B cell (primary cell): ENCODE measurements around the gene COL5A3. TPM values are rescaled to one million over a fixed set of nuclear protein-coding genes. Genes with fewer than 3 reads are reported as not detected.

Experiments
- ATAC-seq: fragments of 200-7000 bp; cut with Tn5 transposase; one replicate; pipeline ENCODE4 v1.10.0; 2021; ENCODE audit warnings: low read depth, mild to moderate bottlenecking, moderate number of reproducible peaks, moderate library complexity
- CTCF ChIA-PET: fragments of 350-600 bp; sonication (Branson Sonifier 250); formaldehyde crosslinking; loops from one replicate; lab custom pipeline; 2021; ENCODE audit warnings: antibody characterized with exemption, inconsistent platforms; lab: Charles Lee
- POLR2A ChIA-PET: fragments of 350-600 bp; sonication (Branson Sonifier 250); formaldehyde crosslinking; loops from one replicate; lab custom pipeline; 2021; ENCODE audit warnings: antibody characterized with exemption; lab: Charles Lee
- DNase-seq: peaks from one replicate; pipeline ENCODE4 v3.0.0; 2013
- H2AFZ ChIP-seq: 2 replicates; pipeline ENCODE4 v1.6.1; 2012; ENCODE audit warnings: mild to moderate bottlenecking, low read depth, low read length; ENCODE audit not compliant: insufficient read depth, poor library complexity, severe bottlenecking
- H3K27ac ChIP-seq, 2 donors: 1 replicate in 1 of 2; 2 replicates in 1 of 2; pipeline ENCODE4 v1.5.1; 2012 to 2013; ENCODE audit warnings: low read length in 2 of 2, mild to moderate bottlenecking in 2 of 2, moderate library complexity in 1 of 2
- H3K27me3 ChIP-seq, 4 experiments: fragments of 200-600 bp in 1 of 4; sonication (generic) in 1 of 4; replicated peaks in 1 of 4; 1 replicate in 2 of 4; 2 replicates in 2 of 4; pipeline versions ENCODE4 v1.6.1 to v1.7.0; 2013 to 2016; ENCODE audit warnings: low read length in 3 of 4, mild to moderate bottlenecking in 2 of 4, mixed read lengths in 1 of 4, moderate library complexity in 1 of 4; ENCODE audit not compliant: insufficient read depth in 4 of 4, control insufficient read depth in 3 of 4; ENCODE audit errors: control extremely low read depth in 1 of 4
- H3K36me3 ChIP-seq, 2 experiments: replicated peaks in 1 of 2; 1 replicate in 1 of 2; 2 replicates in 1 of 2; pipeline versions ENCODE4 v1.6.1 to v1.7.1; 2013; ENCODE audit warnings: low read length in 1 of 2; ENCODE audit not compliant: insufficient read depth in 2 of 2, control insufficient read depth in 1 of 2; ENCODE audit errors: control extremely low read depth in 1 of 2, extremely low read depth in 1 of 2
- H3K4me1 ChIP-seq, 2 donors: fragments of 200-600 bp in 1 of 2; sonication (generic) in 1 of 2; 1 replicate in 1 of 2; 2 replicates in 1 of 2; pipeline versions ENCODE4 v1.5.1 to v1.6.1; 2013 to 2017; ENCODE audit warnings: low read length in 2 of 2; ENCODE audit not compliant: control insufficient read depth in 2 of 2, insufficient read depth in 2 of 2
- H3K4me2 ChIP-seq: replicated peaks from 2 replicates; pipeline ENCODE3; 2012; ENCODE audit warnings: mild to moderate bottlenecking, low read depth, low read length; ENCODE audit not compliant: poor library complexity, severe bottlenecking
- H3K4me3 ChIP-seq, 5 experiments: fragments of 200-600 bp in 1 of 5; sonication (generic) in 1 of 5; 1 replicate in 3 of 5; 2 replicates in 2 of 5; pipeline versions ENCODE4 v1.5.1 to v1.7.0; 2011 to 2016; ENCODE audit warnings: low read length in 4 of 5, mild to moderate bottlenecking in 4 of 5, low read depth in 2 of 5, control low read depth in 1 of 5, moderate library complexity in 1 of 5; ENCODE audit not compliant: insufficient read depth in 1 of 5; ENCODE audit errors: control extremely low read depth in 1 of 5, extremely low read depth in 1 of 5
- H3K79me2 ChIP-seq: fragments of 200-600 bp; sonication (generic); one replicate; pipeline ENCODE4 v1.6.0; 2016; ENCODE audit warnings: low read length; ENCODE audit not compliant: control insufficient read depth, insufficient read depth
- H3K9ac ChIP-seq: fragments of 200-600 bp; sonication (generic); 2 replicates; pipeline ENCODE4 v1.6.1; 2017; ENCODE audit warnings: mild to moderate bottlenecking, low read length, moderate library complexity
- H3K9me3 ChIP-seq, 3 donors: one replicate each; pipeline versions ENCODE4 v1.6.1 to v1.7.1; 2013; ENCODE audit warnings: low read length in 2 of 3; ENCODE audit not compliant: control insufficient read depth in 2 of 3, insufficient read depth in 1 of 3; ENCODE audit errors: control extremely low read depth in 1 of 3
- H4K20me1 ChIP-seq: 2 replicates; pipeline ENCODE4 v1.6.0; 2012; ENCODE audit warnings: mild to moderate bottlenecking, low read length; ENCODE audit not compliant: insufficient read depth, control insufficient read depth, poor library complexity, severe bottlenecking
- H3K27ac Mint-ChIP-seq: one replicate; pipeline ENCODE4 v1.8.0; 2021; ENCODE audit warnings: mixed read lengths
- H3K27me3 Mint-ChIP-seq: one replicate; pipeline ENCODE4 v1.8.0; 2021; ENCODE audit warnings: mixed read lengths
- H3K4me1 Mint-ChIP-seq: one replicate; pipeline ENCODE4 v1.8.0; 2021; ENCODE audit warnings: mixed read lengths
- H3K4me3 Mint-ChIP-seq: one replicate; pipeline ENCODE4 v1.8.0; 2021; ENCODE audit warnings: mixed read lengths
- H3K9me3 Mint-ChIP-seq: one replicate; pipeline ENCODE4 v1.8.0; 2022; ENCODE audit warnings: mixed read lengths; ENCODE audit not compliant: insufficient read depth
- EZH2 ChIP-seq: IDR thresholded peaks from 2 replicates; pipeline ENCODE4 v1.6.1; 2012; ENCODE audit warnings: borderline replicate concordance, low read depth, mild to moderate bottlenecking, moderate library complexity, low read length; ENCODE audit not compliant: insufficient read depth, poor library complexity, severe bottlenecking
- WGBS: methylation state at CpG from one replicate; pipeline ENCODE4 v1.1.5; 2013; ENCODE audit warnings: missing lambda C conversion rate; ENCODE audit not compliant: insufficient coverage; 5-methylcytosine and 5-hydroxymethylcytosine counted together
- intact Hi-C: fragments of 100-400 bp; cut with micrococcal nuclease; formaldehyde crosslinking; loops from one replicate; pipeline ENCODE4 v1.10.0; 2022
- polyA plus RNA-seq: library from polyadenylated mRNA; depleted of rRNA; stranded (reverse); fragments of >200 nt; gene quantifications from 2 replicates; pipeline ENCODE4 v1.2.3, GENCODE V29; 2012
- total RNA-seq, 2 donors: library from RNA; stranded (reverse); fragments of 120-200 nt in 1 of 2; gene quantifications; 1 replicate in 1 of 2; 2 replicates in 1 of 2; pipeline versions ENCODE4 v1.2.3 to v1.2.4, GENCODE V29; 2013 to 2022
- TF ChIP-seq, protein P1 (sequence below): fragments of 200-600 bp; IDR thresholded peaks from one replicate; pipeline ENCODE4 v1.8.0; 2022; ENCODE audit warnings: antibody characterized with exemption, mild to moderate bottlenecking

Gene COL5A3
- total and polyA plus RNA-seq, 2 donors (not counting 1 experiment from before 2014, with no cell fraction given), result 0.01 TPM; not detected in 1

DNA sequence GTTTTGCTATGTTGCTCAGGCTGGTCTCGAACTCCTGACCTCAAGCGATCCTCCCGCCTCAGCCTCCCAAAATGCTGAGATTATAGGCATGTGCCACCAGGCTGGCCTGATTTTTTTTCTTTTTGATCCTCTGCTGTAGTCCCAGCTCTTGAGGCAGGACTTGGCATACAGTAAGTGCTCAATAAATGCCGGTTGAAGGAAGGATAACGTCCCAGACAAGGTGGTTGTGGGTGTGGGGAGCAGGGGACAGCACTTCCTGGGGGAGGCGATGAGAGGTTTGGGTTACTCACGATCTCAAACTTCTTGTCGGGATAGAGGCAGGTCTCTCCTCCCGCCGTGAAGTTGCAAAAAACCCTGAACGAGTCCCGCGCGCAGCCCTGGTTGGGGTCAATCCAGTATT, 44.3 kb downstream of the COL5A3 start:
- H3K36me3 ChIP-seq, result no peaks in the 10 kb centered on the region
- no peak overlapping the region for H3K4me2 ChIP-seq
- no peak overlapping the region for H3K27ac Mint-ChIP-seq
- H3K9me3 Mint-ChIP-seq, result no peaks in the 10 kb centered on the region
- intact Hi-C loops, result no loop called here
- H3K27me3 ChIP-seq, result peaks cover 0 to 40% (median 6%) of the 10 kb centered on the region in 4 experiments
- H3K4me3 ChIP-seq, result no peak overlapping the region
- TF ChIP-seq EZH2, result no peak
- TF ChIP-seq, protein P1, sequence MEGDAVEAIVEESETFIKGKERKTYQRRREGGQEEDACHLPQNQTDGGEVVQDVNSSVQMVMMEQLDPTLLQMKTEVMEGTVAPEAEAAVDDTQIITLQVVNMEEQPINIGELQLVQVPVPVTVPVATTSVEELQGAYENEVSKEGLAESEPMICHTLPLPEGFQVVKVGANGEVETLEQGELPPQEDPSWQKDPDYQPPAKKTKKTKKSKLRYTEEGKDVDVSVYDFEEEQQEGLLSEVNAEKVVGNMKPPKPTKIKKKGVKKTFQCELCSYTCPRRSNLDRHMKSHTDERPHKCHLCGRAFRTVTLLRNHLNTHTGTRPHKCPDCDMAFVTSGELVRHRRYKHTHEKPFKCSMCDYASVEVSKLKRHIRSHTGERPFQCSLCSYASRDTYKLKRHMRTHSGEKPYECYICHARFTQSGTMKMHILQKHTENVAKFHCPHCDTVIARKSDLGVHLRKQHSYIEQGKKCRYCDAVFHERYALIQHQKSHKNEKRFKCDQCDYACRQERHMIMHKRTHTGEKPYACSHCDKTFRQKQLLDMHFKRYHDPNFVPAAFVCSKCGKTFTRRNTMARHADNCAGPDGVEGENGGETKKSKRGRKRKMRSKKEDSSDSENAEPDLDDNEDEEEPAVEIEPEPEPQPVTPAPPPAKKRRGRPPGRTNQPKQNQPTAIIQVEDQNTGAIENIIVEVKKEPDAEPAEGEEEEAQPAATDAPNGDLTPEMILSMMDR, result no peak
- CTCF ChIA-PET, result no interaction called here
- no peaks in the 10 kb centered on the region for H4K20me1 ChIP-seq
- no peak overlapping the region for H3K9ac ChIP-seq
- ATAC-seq (no peak), DNase-seq (no peak)
- H3K4me1 ChIP-seq, result no peaks in the 10 kb centered on the region
- 36% methylated on average over 12 of the region's 14 CpGs for WGBS
- H3K79me2 ChIP-seq, result no peaks in the 10 kb centered on the region
- H3K4me3 Mint-ChIP-seq, result no peak overlapping the region
- no peak overlapping the region for H3K27ac ChIP-seq
- POLR2A ChIA-PET, result no interaction called here
- H2AFZ ChIP-seq, result no peak overlapping the region
- H3K4me1 Mint-ChIP-seq, result no peaks in the 10 kb centered on the region
- peaks cover 45% of the 10 kb centered on the region for H3K27me3 Mint-ChIP-seq
- peaks cover 0 to 7% (median 0%) of the 10 kb centered on the region in 3 donors for H3K9me3 ChIP-seq

DNA sequence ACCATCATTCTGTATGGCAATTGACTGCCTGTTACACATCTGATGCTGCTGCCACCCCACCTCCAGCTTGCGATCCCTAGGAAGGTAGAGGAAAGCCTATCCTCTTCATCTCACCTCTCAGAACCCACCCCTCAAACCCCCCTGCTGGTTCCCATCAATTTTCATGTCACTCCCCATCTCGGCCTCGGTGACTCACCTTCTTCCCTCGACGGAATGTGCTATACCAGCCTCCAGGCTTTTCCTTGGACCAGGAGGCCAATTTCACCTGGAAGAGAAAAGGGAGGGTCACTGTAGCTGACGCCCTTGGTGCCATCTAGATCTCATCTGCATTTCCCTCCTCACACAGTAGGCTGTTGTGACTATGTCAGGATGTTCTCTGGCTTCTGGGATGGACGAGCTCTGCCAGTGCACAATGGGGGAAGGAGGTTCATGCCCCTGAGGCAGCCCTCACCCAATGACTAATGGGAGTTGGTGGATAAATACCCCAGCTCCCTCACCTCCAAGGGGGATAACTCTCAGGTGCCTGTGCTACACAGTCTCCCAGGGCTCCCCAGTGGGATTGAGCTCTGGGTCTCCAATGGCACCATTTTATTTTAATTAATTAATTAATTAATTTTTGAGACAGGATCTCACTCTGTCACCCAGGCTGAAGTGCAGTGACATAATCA, 47.5 kb downstream of the COL5A3 start:
- peaks cover 0 to 25% (median 6%) of the 10 kb centered on the region in 4 experiments for H3K27me3 ChIP-seq
- no peak overlapping the region for H3K9ac ChIP-seq
- no peaks in the 10 kb centered on the region for H3K9me3 Mint-ChIP-seq
- no peak overlapping the region for H2AFZ ChIP-seq
- peaks cover 0 to 14% (median 0%) of the 10 kb centered on the region in 3 donors for H3K9me3 ChIP-seq
- ATAC-seq, result no peak
- H3K27ac Mint-ChIP-seq, result no peak overlapping the region
- ChIA-PET POLR2A (no interaction called here), CTCF (interaction anchor here (0.5 kb wide), 1 partner anchor 137 kb away, joined by 3 read pairs; no protein-coding TSS in a partner anchor)
- peaks cover 34% of the 10 kb centered on the region for H3K27me3 Mint-ChIP-seq
- no peak for TF ChIP-seq EZH2
- TF ChIP-seq, protein P1, result no peak
- 30% methylated on average over 5 of the region's 7 CpGs for WGBS
- H4K20me1 ChIP-seq, result no peaks in the 10 kb centered on the region
- no peaks in the 10 kb centered on the region for H3K4me1 Mint-ChIP-seq
- no peak for DNase-seq
- H3K4me1 ChIP-seq, result no peaks in the 10 kb centered on the region
- no peak overlapping the region for H3K27ac ChIP-seq
- intact Hi-C loops, result no loop called here
- H3K4me3 Mint-ChIP-seq, result no peak overlapping the region
- H3K4me2 ChIP-seq, result no peak overlapping the region
- no peaks in the 10 kb centered on the region for H3K36me3 ChIP-seq
- no peak overlapping the region for H3K4me3 ChIP-seq
- no peaks in the 10 kb centered on the region for H3K79me2 ChIP-seq
